GM12878 (cell line): ENCODE measurements around the gene SUOX. TPM values are rescaled to one million over a fixed set of nuclear protein-coding genes. Genes with fewer than 3 reads are reported as not detected.
A peak's percentile ranks its signal among the peaks of the same experiment; 100 is the strongest.

Experiments used
- ATAC-seq: fragments of 200-7000 bp; cut with Tn5 transposase; 3 replicates; pipeline ENCODE4 v1.9.1; 2020; ENCODE audit warnings: mild to moderate bottlenecking, moderate library complexity
- BruUV-seq: library from RNA; stranded (reverse); fragments of 400-500 nt; replicated peaks from 2 replicates; lab custom pipeline; 2021; lab: Mats Ljungman, UMichigan
- CTCF ChIA-PET: fragments of 300-600 bp; sonication (Branson Sonifier 250); formaldehyde crosslinking; extraction: SDS; loops from one replicate; lab custom pipeline; 2021; ENCODE audit warnings: inconsistent platforms; lab: Yijun Ruan, JAX
- POLR2A ChIA-PET: fragments of 350-600 bp; formaldehyde crosslinking; extraction: SDS; loops from one replicate; lab custom pipeline; 2021; ENCODE audit warnings: inconsistent platforms; lab: Charles Lee
- RAD21 ChIA-PET: fragments of 300-600 bp; sonication (Branson Sonifier 250); formaldehyde crosslinking; loops from one replicate; lab custom pipeline; 2023; ENCODE audit warnings: antibody characterized with exemption; ENCODE audit not compliant: unreplicated experiment; lab: Charles Lee
- SMC1A ChIA-PET: fragments of 300-600 bp; sonication (Branson Sonifier 250); formaldehyde crosslinking; loops from one replicate; lab custom pipeline; 2023; ENCODE audit not compliant: unreplicated experiment, uncharacterized antibody; lab: Charles Lee
- DNase-seq: peaks from one replicate; pipeline ENCODE4 v3.0.0-alpha.2; 2011; ENCODE audit warnings: low read depth, low spot score
- FAIRE-seq: peaks from 3 replicates; lab custom pipeline; 2011; peaks lifted over from hg19 to GRCh38; lab: Jason Lieb, UNC
- H2AFZ ChIP-seq: 2 replicates; pipeline ENCODE4 v1.6.0; 2011; ENCODE audit warnings: low read depth, low read length, control low read depth; ENCODE audit not compliant: control insufficient read depth
- H3K27ac ChIP-seq: 2 replicates; pipeline ENCODE4 v1.5.1; 2011; ENCODE audit warnings: control low read depth; ENCODE audit not compliant: control insufficient read depth, insufficient read depth
- H3K27me3 ChIP-seq, 2 experiments: replicated peaks in 1 of 2; 2 replicates each; pipeline versions ENCODE4 v1.6.0 to v1.6.1; 2011; ENCODE audit warnings: low read length in 1 of 2; ENCODE audit not compliant: control insufficient read depth in 2 of 2, insufficient read depth in 2 of 2
- H3K36me3 ChIP-seq, 2 experiments: 2 replicates each; pipeline ENCODE4 v1.5.1; 2011; ENCODE audit warnings: low read length in 1 of 2; ENCODE audit not compliant: control insufficient read depth in 2 of 2, insufficient read depth in 2 of 2
- H3K4me1 ChIP-seq: 2 replicates; pipeline ENCODE4 v1.6.1; 2011; ENCODE audit warnings: mild to moderate bottlenecking, low read length, moderate library complexity, mixed read lengths; ENCODE audit not compliant: control insufficient read depth, insufficient read depth
- H3K4me2 ChIP-seq: 2 replicates; pipeline ENCODE4 v1.6.0; 2011; ENCODE audit warnings: control low read depth; ENCODE audit not compliant: control insufficient read depth, insufficient read depth
- H3K4me3 ChIP-seq: fragments of 200-600 bp; sonication (generic); 2 replicates; pipeline ENCODE4 v1.5.1; 2016
- H3K79me2 ChIP-seq: 2 replicates; pipeline ENCODE4 v1.6.0; 2011; ENCODE audit warnings: low read length; ENCODE audit not compliant: control insufficient read depth, insufficient read depth
- H3K9ac ChIP-seq: 2 replicates; pipeline ENCODE4 v1.8.0; 2011; ENCODE audit warnings: low read length, control low read depth, mixed read lengths; ENCODE audit not compliant: control insufficient read depth, insufficient read depth
- H3K9me3 ChIP-seq: replicated peaks from 3 replicates; pipeline ENCODE4 v1.5.1; 2011; ENCODE audit warnings: mild to moderate bottlenecking, low read length; ENCODE audit not compliant: control insufficient read depth, insufficient read depth
- H4K20me1 ChIP-seq: 2 replicates; pipeline ENCODE4 v1.6.0; 2011; ENCODE audit not compliant: control insufficient read depth, insufficient read depth
- SUPT20H ChIP-seq: IDR thresholded peaks from 2 replicates; pipeline ENCODE4 v1.6.1; 2011; ENCODE audit warnings: low read depth, mild to moderate bottlenecking, low read length, moderate library complexity, borderline replicate concordance; ENCODE audit not compliant: control insufficient read depth
- ZNF384 ChIP-seq: IDR thresholded peaks from 2 replicates; pipeline ENCODE4 v1.6.1; 2012; ENCODE audit warnings: low read depth, mild to moderate bottlenecking, low read length, improper control_type of control experiment, borderline replicate concordance
- WGBS: methylation state at CpG from one replicate; pipeline ENCODE4 v1.1.6; 2016; ENCODE audit warnings: low lambda C conversion rate; ENCODE audit not compliant: insufficient replicate concordance, insufficient coverage; ENCODE audit errors: missing lambda C conversion rate; 5-methylcytosine and 5-hydroxymethylcytosine counted together
- in situ Hi-C: fragments of 300-500 bp; cut with MboI; formaldehyde crosslinking; loops from 9 replicates; pipeline ENCODE4 v1.14.3; 2018; ENCODE audit warnings: mixed read lengths
- intact Hi-C: fragments of 100-400 bp; cut with micrococcal nuclease; formaldehyde crosslinking; loops from one replicate; pipeline ENCODE4 v1.14.2; 2022; ENCODE audit not compliant: unreplicated experiment
- polyA plus RNA-seq, 11 experiments: library from polyadenylated mRNA; depleted of rRNA in 4 of 11; unstranded in 6 of 11; stranded (reverse) in 5 of 11; fragments of >200 nt; fragmentation: Nextera tagmentation in 4 of 11; fragmentation: Illumina TruSeq in 1 of 11; extraction: Ambion mirVana in 4 of 11; extraction: Trizol in 1 of 11; gene quantifications; 1 replicate in 1 of 11; 2 replicates in 10 of 11; pipeline versions ENCODE4 v1.2.1 to v1.2.3, GENCODE V29; 2011 to 2016; ENCODE audit warnings: inconsistent platforms in 2 of 11, missing spikeins in 2 of 11, low read depth in 1 of 11
- total RNA-seq, 4 experiments: library from RNA; depleted of rRNA in 3 of 4; stranded (reverse); fragments of >200 nt in 3 of 4; fragmentation: Illumina TruSeq in 1 of 4; extraction: Trizol in 1 of 4; gene quantifications; 2 replicates each; pipeline versions ENCODE4 v1.2.1 to v1.2.3, GENCODE V29; 2013 to 2021
- TF ChIP-seq, protein P1 (sequence below): IDR thresholded peaks from 2 replicates; pipeline ENCODE4 v1.6.1; 2011; ENCODE audit warnings: mild to moderate bottlenecking, low read depth, low read length, moderate library complexity; ENCODE audit not compliant: insufficient replicate concordance

SUOX gene
- total and polyA plus RNA-seq, 10 of the 15 experiments (the other 5 are each of a cell fraction or from before 2014, with no cell fraction given) = 5.1 to 18.8 (median 13.4) TPM

GRCh38 chr12:55972456-55972855 lies 24.6 kb upstream of the SUOX start:
- ChIA-PET POLR2A (interaction anchor here (0.6 to 3.6 kb wide), 5 partner anchors 12 to 156 kb away, joined by 3 to 85 read pairs (median 46); partner anchors contain the start of genes DGKA, PYM1 and SUOX), CTCF (interaction anchor here (1.2 to 3.1 kb wide), 2 partner anchors 33 to 75 kb away, joined by 4 to 22 read pairs; no protein-coding TSS in a partner anchor), RAD21 (interaction anchor here (0.7 to 3.5 kb wide), 3 partner anchors 24 to 243 kb away, joined by 3 to 30 read pairs (median 25); partner anchors contain the start of genes CD63, DGKA, PYM1 and SUOX), SMC1A (interaction anchor here (0.5 to 2.9 kb wide), 2 partner anchors 10 to 263 kb away, joined by 3 to 37 read pairs; no protein-coding TSS in a partner anchor)
- peaks cover 7% of the 10 kb centered on the region; the same call in 1 of the 2 replicates for H3K4me1 ChIP-seq
- no peaks in the 10 kb centered on the region for H4K20me1 ChIP-seq
- peak overlapping the region; percentile 79 for H3K27ac ChIP-seq
- H3K79me2 ChIP-seq = peaks cover 52% of the 10 kb centered on the region
- WGBS = 0% methylated on average over 1 of the region's 1 CpG
- no peak for FAIRE-seq
- no peak for DNase-seq
- intact Hi-C loops (loop anchor here (5.0 kb wide), 1 partner anchor 475 kb away; the partner anchor contains the start of gene TIMELESS), in situ Hi-C loops (no loop called here)
- peak overlapping the region; percentile 78 for H3K9ac ChIP-seq
- peak overlapping the region; percentile 80 for H3K4me2 ChIP-seq
- TF ChIP-seq SUPT20H = no peak
- TF ChIP-seq, protein P1, sequence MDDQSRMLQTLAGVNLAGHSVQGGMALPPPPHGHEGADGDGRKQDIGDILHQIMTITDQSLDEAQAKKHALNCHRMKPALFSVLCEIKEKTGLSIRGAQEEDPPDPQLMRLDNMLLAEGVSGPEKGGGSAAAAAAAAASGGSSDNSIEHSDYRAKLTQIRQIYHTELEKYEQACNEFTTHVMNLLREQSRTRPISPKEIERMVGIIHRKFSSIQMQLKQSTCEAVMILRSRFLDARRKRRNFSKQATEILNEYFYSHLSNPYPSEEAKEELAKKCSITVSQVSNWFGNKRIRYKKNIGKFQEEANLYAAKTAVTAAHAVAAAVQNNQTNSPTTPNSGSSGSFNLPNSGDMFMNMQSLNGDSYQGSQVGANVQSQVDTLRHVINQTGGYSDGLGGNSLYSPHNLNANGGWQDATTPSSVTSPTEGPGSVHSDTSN = no peak
- TF ChIP-seq ZNF384 = peak; percentile 80
- H3K4me3 ChIP-seq = peak overlapping the region; percentile 82
- H3K9me3 ChIP-seq = no peaks in the 10 kb centered on the region
- peaks cover 0 to 10% of the 10 kb centered on the region in 2 experiments for H3K36me3 ChIP-seq
- no peaks in the 10 kb centered on the region for H3K27me3 ChIP-seq
- BruUV-seq = no TSS peak
- no peak overlapping the region for H2AFZ ChIP-seq
- ATAC-seq = no peak
